HepG2 (cell line): ENCODE data around the gene DDX6. TPM values are rescaled to one million over a fixed set of nuclear protein-coding genes. Genes with fewer than 3 reads are reported as not detected.

Experiments used
- CCDC6 ChIP-seq: sonication (generic); formaldehyde crosslinking; IDR thresholded peaks from 2 replicates; pipeline ENCODE4 v1.8.1; 2022; ENCODE audit warnings: mild to moderate bottlenecking, missing genetic modification reagents, moderate library complexity
- FOXA1 ChIP-seq, 2 experiments: fragments of 450-650 bp in 1 of 2; sonication (generic) in 1 of 2; formaldehyde crosslinking in 1 of 2; IDR thresholded peaks; 2 replicates each; pipeline versions ENCODE4 v1.4.0 to v1.6.1; 2016 to 2020; ENCODE audit warnings: missing genetic modification reagents in 1 of 2
- KAT8 ChIP-seq: IDR thresholded peaks from 2 replicates; pipeline ENCODE4 v1.6.1; 2016; ENCODE audit warnings: missing genetic modification reagents, missing compliant biosample characterization
- MTF1 ChIP-seq: sonication (generic); formaldehyde crosslinking; IDR thresholded peaks from 2 replicates; pipeline ENCODE4 v1.5.0; 2020; ENCODE audit warnings: missing genetic modification reagents
- NONO ChIP-seq, 2 experiments: fragments of 450-650 bp in 1 of 2; sonication (generic) in 1 of 2; formaldehyde crosslinking in 1 of 2; IDR thresholded peaks in 1 of 2; conservative IDR thresholded peaks in 1 of 2; 2 replicates each; pipeline versions ENCODE4 v1.6.1 to v1.8.0; 2017 to 2022; ENCODE audit warnings: mild to moderate bottlenecking in 1 of 2, missing genetic modification reagents in 1 of 2, moderate library complexity in 1 of 2
- STAT5B ChIP-seq: sonication (generic); formaldehyde crosslinking; IDR thresholded peaks from 2 replicates; pipeline ENCODE4 v1.4.0; 2020; ENCODE audit warnings: missing genetic modification reagents
- ZSCAN12 ChIP-seq: sonication (generic); formaldehyde crosslinking; IDR thresholded peaks from 2 replicates; pipeline ENCODE4 v1.9.0; 2021; ENCODE audit warnings: mild to moderate bottlenecking, missing genetic modification reagents
- ZZZ3 ChIP-seq: sonication (generic); formaldehyde crosslinking; IDR thresholded peaks from 2 replicates; pipeline ENCODE4 v1.4.0; 2020; ENCODE audit warnings: missing genetic modification reagents, mild to moderate bottlenecking, borderline replicate concordance
- polyA plus RNA-seq, 8 experiments: library from polyadenylated mRNA; depleted of rRNA in 3 of 8; stranded (reverse) in 7 of 8; unstranded in 1 of 8; fragments of >200 nt; fragmentation: Illumina TruSeq in 4 of 8; extraction: Trizol in 4 of 8; gene quantifications; 2 replicates each; pipeline versions ENCODE4 v1.2.1 to v1.2.3, GENCODE V29; 2011 to 2016; ENCODE audit warnings: low read depth in 4 of 8, missing spikeins in 1 of 8, mixed read lengths in 1 of 8; ENCODE audit not compliant: insufficient read depth in 1 of 8
- total RNA-seq, 5 experiments: library from RNA; depleted of rRNA; stranded (reverse); fragments of >200 nt; fragmentation: Illumina TruSeq; extraction: Trizol; gene quantifications; 2 replicates each; pipeline ENCODE4 v1.2.3, GENCODE V29; 2016; ENCODE audit warnings: low read depth in 1 of 5
- TF ChIP-seq, protein P1 (sequence below), 2 experiments: IDR thresholded peaks; 2 replicates each; pipeline ENCODE4 v1.6.1; 2011 to 2012; ENCODE audit warnings: low read length in 2 of 2, borderline replicate concordance in 1 of 2, low read depth in 1 of 2, mild to moderate bottlenecking in 1 of 2, moderate library complexity in 1 of 2
- TF ChIP-seq, protein P2 (sequence below): sonication (generic); formaldehyde crosslinking; IDR thresholded peaks from 2 replicates; pipeline ENCODE4 v1.4.0; 2020; ENCODE audit warnings: mild to moderate bottlenecking, missing genetic modification reagents, borderline replicate concordance
- TF ChIP-seq, protein P3 (sequence below): sonication (generic); formaldehyde crosslinking; IDR thresholded peaks from 2 replicates; pipeline ENCODE4 v1.4.0; 2020; ENCODE audit warnings: missing genetic modification reagents
- TF ChIP-seq, protein P4 (sequence below): sonication (generic); formaldehyde crosslinking; IDR thresholded peaks from 2 replicates; pipeline ENCODE4 v1.9.0; 2021; ENCODE audit warnings: missing genetic modification reagents, mild to moderate bottlenecking, borderline replicate concordance
- TF ChIP-seq, protein P5 (sequence below): sonication (generic); formaldehyde crosslinking; IDR thresholded peaks from 2 replicates; pipeline ENCODE4 v1.5.0; 2020; ENCODE audit warnings: mild to moderate bottlenecking, missing genetic modification reagents, moderate library complexity

DDX6 gene
- total and polyA plus RNA-seq, 2 of the 13 experiments (the other 11 are each of a cell fraction or from before 2014, with no cell fraction given): 20.9 to 59.2 TPM

DNA sequence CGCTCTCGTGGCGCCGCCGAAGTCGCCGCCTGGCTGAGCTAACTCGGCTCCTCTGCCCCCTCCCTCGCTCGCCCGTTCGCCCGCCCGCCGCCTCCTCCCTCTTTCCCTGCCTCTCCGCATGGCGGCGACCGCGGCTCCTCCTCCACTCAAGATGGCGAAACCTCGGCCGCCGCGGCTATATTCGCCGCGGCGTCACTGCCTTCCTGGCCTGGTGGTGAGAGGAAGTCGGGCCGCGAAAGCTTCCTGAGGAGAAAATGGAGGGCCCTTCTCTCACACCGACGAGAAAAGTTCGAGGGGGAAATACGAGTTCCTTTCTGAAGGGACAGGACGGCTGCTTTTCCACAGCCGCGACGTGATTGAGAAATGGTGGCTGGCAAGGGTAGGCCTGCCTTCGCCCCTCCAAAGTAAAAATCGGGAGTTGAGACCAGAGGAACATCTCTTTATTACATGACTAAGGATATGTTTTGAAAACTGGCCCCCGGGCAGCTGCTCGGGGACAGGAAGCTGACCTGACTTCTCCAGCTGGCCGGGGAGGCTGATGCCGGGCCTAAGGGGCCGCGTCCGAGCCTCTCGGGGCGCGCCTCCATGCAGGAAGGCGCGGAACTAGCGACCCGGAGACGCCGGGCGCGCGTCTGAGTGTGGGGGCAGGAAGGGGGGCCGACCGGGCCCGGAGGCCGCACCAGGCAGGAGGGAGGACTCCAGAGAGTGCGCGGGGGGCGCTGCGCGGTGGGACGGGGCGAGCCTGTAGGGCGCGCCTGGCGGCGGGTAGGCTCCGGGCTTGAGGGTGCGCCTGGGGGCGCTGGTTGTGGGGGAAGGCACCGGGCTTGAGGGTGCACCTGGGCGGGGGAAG, at the start of gene DDX6 (continued):
- TF ChIP-seq, protein P1, sequence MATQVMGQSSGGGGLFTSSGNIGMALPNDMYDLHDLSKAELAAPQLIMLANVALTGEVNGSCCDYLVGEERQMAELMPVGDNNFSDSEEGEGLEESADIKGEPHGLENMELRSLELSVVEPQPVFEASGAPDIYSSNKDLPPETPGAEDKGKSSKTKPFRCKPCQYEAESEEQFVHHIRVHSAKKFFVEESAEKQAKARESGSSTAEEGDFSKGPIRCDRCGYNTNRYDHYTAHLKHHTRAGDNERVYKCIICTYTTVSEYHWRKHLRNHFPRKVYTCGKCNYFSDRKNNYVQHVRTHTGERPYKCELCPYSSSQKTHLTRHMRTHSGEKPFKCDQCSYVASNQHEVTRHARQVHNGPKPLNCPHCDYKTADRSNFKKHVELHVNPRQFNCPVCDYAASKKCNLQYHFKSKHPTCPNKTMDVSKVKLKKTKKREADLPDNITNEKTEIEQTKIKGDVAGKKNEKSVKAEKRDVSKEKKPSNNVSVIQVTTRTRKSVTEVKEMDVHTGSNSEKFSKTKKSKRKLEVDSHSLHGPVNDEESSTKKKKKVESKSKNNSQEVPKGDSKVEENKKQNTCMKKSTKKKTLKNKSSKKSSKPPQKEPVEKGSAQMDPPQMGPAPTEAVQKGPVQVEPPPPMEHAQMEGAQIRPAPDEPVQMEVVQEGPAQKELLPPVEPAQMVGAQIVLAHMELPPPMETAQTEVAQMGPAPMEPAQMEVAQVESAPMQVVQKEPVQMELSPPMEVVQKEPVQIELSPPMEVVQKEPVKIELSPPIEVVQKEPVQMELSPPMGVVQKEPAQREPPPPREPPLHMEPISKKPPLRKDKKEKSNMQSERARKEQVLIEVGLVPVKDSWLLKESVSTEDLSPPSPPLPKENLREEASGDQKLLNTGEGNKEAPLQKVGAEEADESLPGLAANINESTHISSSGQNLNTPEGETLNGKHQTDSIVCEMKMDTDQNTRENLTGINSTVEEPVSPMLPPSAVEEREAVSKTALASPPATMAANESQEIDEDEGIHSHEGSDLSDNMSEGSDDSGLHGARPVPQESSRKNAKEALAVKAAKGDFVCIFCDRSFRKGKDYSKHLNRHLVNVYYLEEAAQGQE (IDR thresholded peaks at IDR 0.05; ENCODE audit: borderline replicate concordance in 1 of 2, low read depth in 1 of 2, low read length in 2 of 2): peak in 1 of 2 experiments; percentile 79; a peak in 2 of 4 replicates
- TF ChIP-seq CCDC6 (CRISPR knock-in tag) (no peak), STAT5B (no peak), ZZZ3 (no peak), FOXA1 (IDR thresholded peaks at IDR 0.05) (no peak), FOXA1 (CRISPR knock-in tag; IDR thresholded peaks at IDR 0.05) (no peak), NONO (IDR thresholded peaks at IDR 0.05) (no peak), NONO (CRISPR knock-in tag; conservative IDR thresholded peaks at IDR 0.05) (peak; percentile 69; the same call in 1 of the 2 replicates), ZSCAN12 (no peak), MTF1 (CRISPR knock-in tag) (no peak), KAT8 (CRISPR knock-in tag) (no peak)
- TF ChIP-seq, protein P2, sequence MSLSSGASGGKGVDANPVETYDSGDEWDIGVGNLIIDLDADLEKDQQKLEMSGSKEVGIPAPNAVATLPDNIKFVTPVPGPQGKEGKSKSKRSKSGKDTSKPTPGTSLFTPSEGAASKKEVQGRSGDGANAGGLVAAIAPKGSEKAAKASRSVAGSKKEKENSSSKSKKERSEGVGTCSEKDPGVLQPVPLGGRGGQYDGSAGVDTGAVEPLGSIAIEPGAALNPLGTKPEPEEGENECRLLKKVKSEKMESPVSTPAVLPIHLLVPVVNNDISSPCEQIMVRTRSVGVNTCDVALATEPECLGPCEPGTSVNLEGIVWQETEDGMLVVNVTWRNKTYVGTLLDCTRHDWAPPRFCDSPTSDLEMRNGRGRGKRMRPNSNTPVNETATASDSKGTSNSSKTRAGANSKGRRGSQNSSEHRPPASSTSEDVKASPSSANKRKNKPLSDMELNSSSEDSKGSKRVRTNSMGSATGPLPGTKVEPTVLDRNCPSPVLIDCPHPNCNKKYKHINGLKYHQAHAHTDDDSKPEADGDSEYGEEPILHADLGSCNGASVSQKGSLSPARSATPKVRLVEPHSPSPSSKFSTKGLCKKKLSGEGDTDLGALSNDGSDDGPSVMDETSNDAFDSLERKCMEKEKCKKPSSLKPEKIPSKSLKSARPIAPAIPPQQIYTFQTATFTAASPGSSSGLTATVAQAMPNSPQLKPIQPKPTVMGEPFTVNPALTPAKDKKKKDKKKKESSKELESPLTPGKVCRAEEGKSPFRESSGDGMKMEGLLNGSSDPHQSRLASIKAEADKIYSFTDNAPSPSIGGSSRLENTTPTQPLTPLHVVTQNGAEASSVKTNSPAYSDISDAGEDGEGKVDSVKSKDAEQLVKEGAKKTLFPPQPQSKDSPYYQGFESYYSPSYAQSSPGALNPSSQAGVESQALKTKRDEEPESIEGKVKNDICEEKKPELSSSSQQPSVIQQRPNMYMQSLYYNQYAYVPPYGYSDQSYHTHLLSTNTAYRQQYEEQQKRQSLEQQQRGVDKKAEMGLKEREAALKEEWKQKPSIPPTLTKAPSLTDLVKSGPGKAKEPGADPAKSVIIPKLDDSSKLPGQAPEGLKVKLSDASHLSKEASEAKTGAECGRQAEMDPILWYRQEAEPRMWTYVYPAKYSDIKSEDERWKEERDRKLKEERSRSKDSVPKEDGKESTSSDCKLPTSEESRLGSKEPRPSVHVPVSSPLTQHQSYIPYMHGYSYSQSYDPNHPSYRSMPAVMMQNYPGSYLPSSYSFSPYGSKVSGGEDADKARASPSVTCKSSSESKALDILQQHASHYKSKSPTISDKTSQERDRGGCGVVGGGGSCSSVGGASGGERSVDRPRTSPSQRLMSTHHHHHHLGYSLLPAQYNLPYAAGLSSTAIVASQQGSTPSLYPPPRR: no peak; the same call in 1 of the 2 replicates
- TF ChIP-seq, protein P3, sequence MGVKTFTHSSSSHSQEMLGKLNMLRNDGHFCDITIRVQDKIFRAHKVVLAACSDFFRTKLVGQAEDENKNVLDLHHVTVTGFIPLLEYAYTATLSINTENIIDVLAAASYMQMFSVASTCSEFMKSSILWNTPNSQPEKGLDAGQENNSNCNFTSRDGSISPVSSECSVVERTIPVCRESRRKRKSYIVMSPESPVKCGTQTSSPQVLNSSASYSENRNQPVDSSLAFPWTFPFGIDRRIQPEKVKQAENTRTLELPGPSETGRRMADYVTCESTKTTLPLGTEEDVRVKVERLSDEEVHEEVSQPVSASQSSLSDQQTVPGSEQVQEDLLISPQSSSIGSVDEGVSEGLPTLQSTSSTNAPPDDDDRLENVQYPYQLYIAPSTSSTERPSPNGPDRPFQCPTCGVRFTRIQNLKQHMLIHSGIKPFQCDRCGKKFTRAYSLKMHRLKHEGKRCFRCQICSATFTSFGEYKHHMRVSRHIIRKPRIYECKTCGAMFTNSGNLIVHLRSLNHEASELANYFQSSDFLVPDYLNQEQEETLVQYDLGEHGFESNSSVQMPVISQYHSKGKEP (CRISPR knock-in tag): no peak
- TF ChIP-seq, protein P4, sequence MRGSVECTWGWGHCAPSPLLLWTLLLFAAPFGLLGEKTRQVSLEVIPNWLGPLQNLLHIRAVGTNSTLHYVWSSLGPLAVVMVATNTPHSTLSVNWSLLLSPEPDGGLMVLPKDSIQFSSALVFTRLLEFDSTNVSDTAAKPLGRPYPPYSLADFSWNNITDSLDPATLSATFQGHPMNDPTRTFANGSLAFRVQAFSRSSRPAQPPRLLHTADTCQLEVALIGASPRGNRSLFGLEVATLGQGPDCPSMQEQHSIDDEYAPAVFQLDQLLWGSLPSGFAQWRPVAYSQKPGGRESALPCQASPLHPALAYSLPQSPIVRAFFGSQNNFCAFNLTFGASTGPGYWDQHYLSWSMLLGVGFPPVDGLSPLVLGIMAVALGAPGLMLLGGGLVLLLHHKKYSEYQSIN (CRISPR knock-in tag): no peak
- TF ChIP-seq, protein P5, sequence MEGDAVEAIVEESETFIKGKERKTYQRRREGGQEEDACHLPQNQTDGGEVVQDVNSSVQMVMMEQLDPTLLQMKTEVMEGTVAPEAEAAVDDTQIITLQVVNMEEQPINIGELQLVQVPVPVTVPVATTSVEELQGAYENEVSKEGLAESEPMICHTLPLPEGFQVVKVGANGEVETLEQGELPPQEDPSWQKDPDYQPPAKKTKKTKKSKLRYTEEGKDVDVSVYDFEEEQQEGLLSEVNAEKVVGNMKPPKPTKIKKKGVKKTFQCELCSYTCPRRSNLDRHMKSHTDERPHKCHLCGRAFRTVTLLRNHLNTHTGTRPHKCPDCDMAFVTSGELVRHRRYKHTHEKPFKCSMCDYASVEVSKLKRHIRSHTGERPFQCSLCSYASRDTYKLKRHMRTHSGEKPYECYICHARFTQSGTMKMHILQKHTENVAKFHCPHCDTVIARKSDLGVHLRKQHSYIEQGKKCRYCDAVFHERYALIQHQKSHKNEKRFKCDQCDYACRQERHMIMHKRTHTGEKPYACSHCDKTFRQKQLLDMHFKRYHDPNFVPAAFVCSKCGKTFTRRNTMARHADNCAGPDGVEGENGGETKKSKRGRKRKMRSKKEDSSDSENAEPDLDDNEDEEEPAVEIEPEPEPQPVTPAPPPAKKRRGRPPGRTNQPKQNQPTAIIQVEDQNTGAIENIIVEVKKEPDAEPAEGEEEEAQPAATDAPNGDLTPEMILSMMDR (CRISPR knock-in tag): peak; percentile 64
